NCI-H774 (cell line): Measurements from ENCODE around the gene CISD2.
"Not testable (repeated sequence)": the region's sequence is repeated elsewhere in the genome, so short reads cannot be mapped to it uniquely, and the experiment has no call there.

Experiments used
- DNase-seq: peaks from one replicate; lab custom pipeline; 2025; lab: John Stamatoyannopoulos, UW

Gene CISD2

GRCh38 chr4:102868781-102869568, at the start of gene CISD2:
CISD2 (plus strand) TSS chr4:102868992; CDS start chr4:102869085, 93 bp downstream.
- DNase-seq, result peak; percentile 73

- DNase-seq, result not testable (repeated sequence)
These were observed 49.7 kb upstream of the CISD2 start for GRCh38 chr4:102819100-102819499.

GRCh38 chr4:102819588-102820365, 49.0 kb upstream of the CISD2 start:
- no peak for DNase-seq

GRCh38 chr4:102823464-102823863, 45.3 kb upstream of the CISD2 start:
- no peak for DNase-seq

- DNase-seq, result no peak
These were observed 44.9 kb upstream of the CISD2 start for GRCh38 chr4:102823897-102824296.

GRCh38 chr4:102824398-102824797, 44.4 kb upstream of the CISD2 start:
- no peak for DNase-seq

- peak; percentile 17 for DNase-seq
These were observed 43.3 kb upstream of the CISD2 start for GRCh38 chr4:102825261-102826091.

GRCh38 chr4:102826105-102826889, 42.5 kb upstream of the CISD2 start:
- no peak for DNase-seq

GRCh38 chr4:102826890-102827673, 41.7 kb upstream of the CISD2 start, which contains the start of gene UBE2D3:
UBE2D3 (minus strand) TSS chr4:102827551; CDS start chr4:102826508, 1,043 bp downstream.
- DNase-seq, result peak; percentile 80

- peak; percentile 90 for DNase-seq
These were observed 40.9 kb upstream of the CISD2 start for GRCh38 chr4:102827674-102828496.

GRCh38 chr4:102828497-102828808, 40.3 kb upstream of the CISD2 start:
- DNase-seq, result no peak

- no peak for DNase-seq
These were observed 39.0 kb upstream of the CISD2 start for GRCh38 chr4:102829803-102830202.

- DNase-seq, result no peak
These were observed 36.7 kb upstream of the CISD2 start for GRCh38 chr4:102832105-102832504.

GRCh38 chr4:102832667-102833066, 36.1 kb upstream of the CISD2 start:
- DNase-seq, result no peak

GRCh38 chr4:102836596-102836995, 32.2 kb upstream of the CISD2 start:
- DNase-seq, result no peak

- no peak for DNase-seq
These were observed 26.4 kb upstream of the CISD2 start for GRCh38 chr4:102842367-102842766.

GRCh38 chr4:102843273-102843672, 25.5 kb upstream of the CISD2 start:
- DNase-seq, result no peak

GRCh38 chr4:102843938-102844337, 24.9 kb upstream of the CISD2 start:
- DNase-seq, result no peak

- DNase-seq, result no peak
These were observed 21.1 kb upstream of the CISD2 start for GRCh38 chr4:102847687-102848086.

GRCh38 chr4:102849579-102850104, 19.1 kb upstream of the CISD2 start:
- no peak for DNase-seq
